Measurements from ENCODE around the gene FUZ.
A peak's percentile ranks its signal among the peaks of the same experiment; 100 is the strongest.

FUZ gene

GRCh38 chr19:49811328-49811727 lies 1.8 kb downstream of the FUZ start:
- POLR2A ChIA-PET: no interaction called here
- TF ChIP-seq, protein P1, sequence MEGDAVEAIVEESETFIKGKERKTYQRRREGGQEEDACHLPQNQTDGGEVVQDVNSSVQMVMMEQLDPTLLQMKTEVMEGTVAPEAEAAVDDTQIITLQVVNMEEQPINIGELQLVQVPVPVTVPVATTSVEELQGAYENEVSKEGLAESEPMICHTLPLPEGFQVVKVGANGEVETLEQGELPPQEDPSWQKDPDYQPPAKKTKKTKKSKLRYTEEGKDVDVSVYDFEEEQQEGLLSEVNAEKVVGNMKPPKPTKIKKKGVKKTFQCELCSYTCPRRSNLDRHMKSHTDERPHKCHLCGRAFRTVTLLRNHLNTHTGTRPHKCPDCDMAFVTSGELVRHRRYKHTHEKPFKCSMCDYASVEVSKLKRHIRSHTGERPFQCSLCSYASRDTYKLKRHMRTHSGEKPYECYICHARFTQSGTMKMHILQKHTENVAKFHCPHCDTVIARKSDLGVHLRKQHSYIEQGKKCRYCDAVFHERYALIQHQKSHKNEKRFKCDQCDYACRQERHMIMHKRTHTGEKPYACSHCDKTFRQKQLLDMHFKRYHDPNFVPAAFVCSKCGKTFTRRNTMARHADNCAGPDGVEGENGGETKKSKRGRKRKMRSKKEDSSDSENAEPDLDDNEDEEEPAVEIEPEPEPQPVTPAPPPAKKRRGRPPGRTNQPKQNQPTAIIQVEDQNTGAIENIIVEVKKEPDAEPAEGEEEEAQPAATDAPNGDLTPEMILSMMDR (IDR thresholded peaks at IDR 0.05; ENCODE audit: insufficient read depth, low read length, missing control alignments): no peak
- CTCF ChIA-PET: interaction anchor here (1.9 kb wide), 1 partner anchor 130 kb away, joined by 6 read pairs; no protein-coding TSS in a partner anchor
- no peak for DNase-seq (ENCODE audit: low read depth, low spot score)
- no peak overlapping the region for H3K4me3 ChIP-seq (ENCODE audit: low read depth, low read length)

DNA sequence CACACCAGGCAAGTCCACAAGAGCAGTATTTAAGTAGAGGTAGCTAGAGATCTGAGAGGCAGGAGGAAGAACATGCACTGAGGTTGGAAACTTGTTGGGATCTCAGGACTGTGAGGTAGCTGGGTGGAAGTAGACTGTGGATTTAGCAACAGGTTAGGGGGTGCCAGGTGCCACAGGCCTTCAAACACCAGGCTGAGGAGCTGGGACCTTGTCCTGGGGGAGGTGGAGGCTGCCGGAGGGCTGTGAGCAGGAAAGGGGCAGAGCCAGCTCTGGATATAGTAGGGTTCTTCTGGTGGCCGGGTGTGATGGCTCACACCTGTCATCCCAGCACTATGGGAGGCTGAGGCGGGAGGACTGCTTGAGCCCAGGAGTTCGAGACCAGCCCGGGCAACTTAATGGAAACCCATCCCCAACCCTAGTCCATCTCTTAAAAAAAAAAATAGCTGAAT lies 3.1 kb downstream of the FUZ start:
- no peak for DNase-seq (ENCODE audit: low read depth, low spot score)
- TF ChIP-seq, protein P1 (IDR thresholded peaks at IDR 0.05; ENCODE audit: insufficient read depth, low read length, missing control alignments): no peak
- H3K4me3 ChIP-seq (ENCODE audit: low read depth, low read length): peak overlapping the region; percentile 76; the same call in 1 of the 2 replicates
- ChIA-PET POLR2A (no interaction called here), CTCF (interaction anchor here (0.9 to 1.9 kb wide), 6 partner anchors 9 to 137 kb away, joined by 3 to 6 read pairs (median 4); no protein-coding TSS in a partner anchor)

- DNase-seq (ENCODE audit: low read depth, low spot score): no peak
- POLR2A ChIA-PET: no interaction called here
- H3K4me3 ChIP-seq (ENCODE audit: low read depth, low read length): peak overlapping the region; percentile 76
- TF ChIP-seq, protein P1 (IDR thresholded peaks at IDR 0.05; ENCODE audit: insufficient read depth, low read length, missing control alignments): peak; percentile 11
- CTCF ChIA-PET: interaction anchor here (0.9 to 1.9 kb wide), 6 partner anchors 10 to 137 kb away, joined by 3 to 6 read pairs (median 4); no protein-coding TSS in a partner anchor
Measured at GRCh38 chr19:49809160-49809940, 3.7 kb downstream of the FUZ start.

DNA sequence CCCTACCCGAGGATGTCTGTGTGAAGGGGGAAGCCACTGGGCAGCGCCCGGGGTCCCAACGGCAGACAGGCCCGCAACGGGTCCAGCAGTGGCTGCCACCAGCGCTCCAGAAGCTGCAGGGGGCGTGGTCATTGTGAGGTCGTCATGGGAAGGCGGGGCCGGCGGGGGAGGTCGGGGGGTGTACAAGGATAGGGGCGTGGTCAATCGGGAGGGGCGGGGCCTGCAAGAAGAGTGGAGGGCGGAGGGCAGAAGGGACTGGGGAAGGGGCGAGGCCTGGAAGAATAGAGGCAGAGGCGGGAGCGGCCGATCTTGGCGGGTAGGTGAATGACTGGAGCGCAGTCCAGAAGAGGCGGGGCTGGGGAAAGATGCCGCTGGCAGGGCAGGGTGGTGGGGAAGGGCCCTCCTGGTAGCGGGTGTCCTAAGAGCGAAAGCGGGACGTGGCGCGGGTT lies 4.4 kb downstream of the FUZ start:
- POLR2A ChIA-PET: no interaction called here

DNA sequence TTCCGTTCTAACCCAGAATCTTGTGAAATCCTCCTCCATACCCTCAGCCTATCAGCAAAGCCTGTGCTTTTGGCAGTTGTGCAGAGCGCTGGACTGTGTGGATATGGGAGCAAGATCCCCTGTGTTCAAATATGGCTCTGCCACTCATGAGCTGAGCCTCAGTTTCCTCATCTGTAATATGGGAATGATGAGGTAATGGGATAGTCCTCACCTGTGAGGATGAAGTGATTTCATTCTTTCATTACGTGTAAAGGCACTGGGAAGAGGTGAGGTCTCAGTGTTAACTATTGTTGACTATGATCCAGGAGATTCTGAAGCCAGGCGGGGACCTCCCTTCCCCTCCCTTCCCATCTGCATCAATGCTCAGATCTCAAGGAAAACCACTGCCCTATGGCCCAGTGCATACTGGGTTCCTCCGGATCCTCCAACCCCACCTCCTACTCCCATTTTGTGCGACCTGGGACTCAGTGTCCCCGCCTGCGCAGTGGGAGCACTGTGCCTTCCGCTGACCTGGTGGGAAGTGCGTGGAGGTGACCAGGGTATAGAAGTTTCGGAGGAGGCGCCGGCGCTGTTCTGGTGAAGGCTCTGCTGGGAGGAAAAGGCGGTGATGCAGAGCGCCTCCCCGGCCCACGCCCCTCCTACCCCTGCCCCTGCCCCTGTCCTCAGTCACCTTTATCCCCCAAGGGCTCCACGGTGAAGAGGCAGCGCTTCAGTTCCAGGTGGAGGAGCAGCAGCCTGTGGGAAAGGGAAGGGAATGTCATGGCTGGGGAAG lies 5.0 kb downstream of the FUZ start:
- DNase-seq (ENCODE audit: low read depth, low spot score): no peak
- peak overlapping the region; percentile 33 for H3K4me3 ChIP-seq (ENCODE audit: low read depth, low read length)
- ChIA-PET POLR2A (no interaction called here), CTCF (no interaction called here)
- TF ChIP-seq, protein P1 (IDR thresholded peaks at IDR 0.05; ENCODE audit: insufficient read depth, low read length, missing control alignments): no peak

More for the DNA sequence above, 4.4 kb downstream of the FUZ start:
- TF ChIP-seq, protein P1 (IDR thresholded peaks at IDR 0.05; ENCODE audit: insufficient read depth, low read length, missing control alignments): no peak
- H3K4me3 ChIP-seq (ENCODE audit: low read depth, low read length): peak overlapping the region; percentile 76
- no peak for DNase-seq (ENCODE audit: low read depth, low spot score)
- CTCF ChIA-PET: no interaction called here
